HG03025 (cell line): ENCODE measurements around the gene GABRR2.

Source experiments
- ATAC-seq: cut with Tn5 transposase; IDR thresholded peaks from one replicate; pipeline ENCODE4 v1.9.1; 2021; ENCODE audit warnings: mild to moderate bottlenecking, moderate library complexity; ENCODE audit not compliant: unreplicated experiment, low FRiP score

GABRR2 gene

GRCh38 chr6:89217299-89217910 lies 97.7 kb downstream of the GABRR2 start, which contains the start of gene GABRR1:
GABRR1 (minus strand) TSS chr6:89217358; CDS start chr6:89217322, 36 bp downstream.
- no peak for ATAC-seq

- ATAC-seq = no peak
Observed at GRCh38 chr6:89216411-89216810, 98.7 kb downstream of the GABRR2 start.

- no peak for ATAC-seq
Observed at GRCh38 chr6:89215391-89215790, 99.7 kb downstream of the GABRR2 start.

- ATAC-seq = no peak
Observed at GRCh38 chr6:89214197-89214596, 100.9 kb downstream of the GABRR2 start.

- ATAC-seq = no peak
Observed at GRCh38 chr6:89212472-89212871, 102.6 kb downstream of the GABRR2 start.

GRCh38 chr6:89209457-89209856 lies 105.6 kb downstream of the GABRR2 start:
- no peak for ATAC-seq

GRCh38 chr6:89208551-89208950 lies 106.5 kb downstream of the GABRR2 start:
- ATAC-seq = no peak
